GM23338 (cell line): ENCODE data around the gene ANKHD1. TPM values are rescaled to one million over a fixed set of nuclear protein-coding genes. Genes with fewer than 3 reads are reported as not detected.

Source experiments
- ATAC-seq: fragments of 200-7000 bp; cut with Tn5 transposase; 3 replicates; pipeline ENCODE4 v1.9.1; 2020
- DNase-seq: peaks from one replicate; pipeline ENCODE4 v3.0.0-alpha.2; 2015; ENCODE audit warnings: low spot score
- H2AFZ ChIP-seq: fragments of 200-600 bp; sonication (generic); 2 replicates; pipeline ENCODE4 v1.8.0; 2016; ENCODE audit warnings: antibody characterized with exemption, mild to moderate bottlenecking, moderate library complexity
- H3F3A ChIP-seq: fragments of 200-600 bp; sonication (generic); replicated peaks from 2 replicates; pipeline ENCODE4 v1.8.0; 2017; ENCODE audit warnings: antibody characterized with exemption, mixed run types, low read depth
- H3K27ac ChIP-seq: fragments of 200-600 bp; sonication (generic); 2 replicates; pipeline ENCODE4 v1.6.1; 2016; ENCODE audit warnings: low read depth
- H3K27me3 ChIP-seq: fragments of 200-600 bp; sonication (generic); 2 replicates; pipeline ENCODE4 v1.8.0; 2016; ENCODE audit warnings: mild to moderate bottlenecking, mixed run types, moderate library complexity; ENCODE audit not compliant: insufficient read depth
- H3K36me3 ChIP-seq: fragments of 200-600 bp; sonication (generic); 2 replicates; pipeline ENCODE4 v1.8.0; 2016; ENCODE audit warnings: mild to moderate bottlenecking; ENCODE audit not compliant: insufficient read depth
- H3K4me1 ChIP-seq: fragments of 200-600 bp; sonication (generic); 2 replicates; pipeline ENCODE4 v1.8.0; 2016; ENCODE audit warnings: mild to moderate bottlenecking, moderate library complexity; ENCODE audit not compliant: insufficient read depth
- H3K4me2 ChIP-seq: fragments of 200-600 bp; sonication (generic); 2 replicates; pipeline ENCODE4 v1.7.1; 2017; ENCODE audit warnings: mixed run types
- H3K4me3 ChIP-seq: fragments of 200-600 bp; sonication (generic); 2 replicates; pipeline ENCODE4 v1.6.1; 2016; ENCODE audit warnings: mixed run types
- H3K79me2 ChIP-seq: fragments of 200-600 bp; sonication (generic); replicated peaks from 2 replicates; pipeline ENCODE4 v1.8.0; 2017; ENCODE audit warnings: mild to moderate bottlenecking; ENCODE audit not compliant: insufficient read depth
- H3K9me2 ChIP-seq: fragments of 200-600 bp; sonication (generic); 2 replicates; pipeline ENCODE4 v1.8.0; 2017; ENCODE audit not compliant: insufficient read depth
- H4K20me1 ChIP-seq: fragments of 200-600 bp; sonication (generic); replicated peaks from 2 replicates; pipeline ENCODE4 v1.8.0; 2017; ENCODE audit warnings: mild to moderate bottlenecking; ENCODE audit not compliant: insufficient read depth
- H3K27ac Mint-ChIP-seq: 2 replicates; pipeline ENCODE4 v1.8.0; 2020; ENCODE audit warnings: inconsistent platforms, mild to moderate bottlenecking, moderate library complexity, mixed read lengths
- H3K27me3 Mint-ChIP-seq: 3 replicates; pipeline ENCODE4 v1.8.0; 2022; ENCODE audit warnings: low read depth, mild to moderate bottlenecking, moderate library complexity, mixed read lengths, inconsistent platforms; ENCODE audit not compliant: insufficient read depth, poor library complexity
- H3K36me3 Mint-ChIP-seq: 3 replicates; pipeline ENCODE4 v1.8.0; 2021; ENCODE audit warnings: low read depth, mild to moderate bottlenecking, inconsistent platforms, moderate library complexity, mixed read lengths
- H3K4me1 Mint-ChIP-seq: 3 replicates; pipeline ENCODE4 v1.8.0; 2020; ENCODE audit warnings: mild to moderate bottlenecking, inconsistent platforms, mixed read lengths
- H3K4me3 Mint-ChIP-seq: 3 replicates; pipeline ENCODE4 v1.8.0; 2021; ENCODE audit warnings: moderate library complexity, mild to moderate bottlenecking, inconsistent platforms, mixed read lengths
- H3K9me3 Mint-ChIP-seq: 3 replicates; pipeline ENCODE4 v1.8.0; 2020; ENCODE audit warnings: moderate library complexity, mild to moderate bottlenecking, inconsistent platforms, mixed read lengths
- CREB1 ChIP-seq: fragments of 250-450 bp; sonication (Bioruptor Pico); IDR thresholded peaks from 2 replicates; pipeline ENCODE4 v1.5.0; 2020; ENCODE audit warnings: low read depth, mild to moderate bottlenecking, moderate library complexity
- EZH2phosphoT487 ChIP-seq: fragments of 200-600 bp; sonication (generic); IDR thresholded peaks from one replicate; pipeline ENCODE4 v1.8.1; 2018; ENCODE audit warnings: antibody characterized with exemption; ENCODE audit not compliant: unreplicated experiment
- NANOG ChIP-seq: IDR thresholded peaks from 2 replicates; pipeline ENCODE4 v1.6.1; 2016; ENCODE audit warnings: antibody characterized with exemption, borderline replicate concordance
- STAT1 ChIP-seq: IDR thresholded peaks from one replicate; pipeline ENCODE4 v1.6.1; 2016; ENCODE audit warnings: antibody characterized with exemption; ENCODE audit not compliant: unreplicated experiment
- ZNF462 ChIP-seq: fragments of 250-450 bp; sonication (Bioruptor Pico); IDR thresholded peaks from 2 replicates; pipeline ENCODE4 v1.5.0; 2020; ENCODE audit warnings: mild to moderate bottlenecking, moderate library complexity
- polyA plus RNA-seq: library from polyadenylated mRNA; unstranded; fragments of >200 nt; fragmentation: Nextera tagmentation; extraction: Ambion mirVana; gene quantifications from 2 replicates; pipeline ENCODE4 v1.2.1, GENCODE V29; 2016
- total RNA-seq: library from RNA; depleted of rRNA; stranded (reverse); fragments of >200 nt; shearing (Covaris generic); gene quantifications from 2 replicates; pipeline ENCODE4 v1.2.3, GENCODE V29; 2014
- TF ChIP-seq, protein P1 (sequence below): IDR thresholded peaks from 2 replicates; pipeline ENCODE4 v1.6.1; 2016; ENCODE audit warnings: antibody characterized with exemption
- TF ChIP-seq, protein P2 (sequence below), 2 experiments: fragments of 200-600 bp in 1 of 2; sonication (generic) in 1 of 2; conservative IDR thresholded peaks; 2 replicates each; pipeline versions ENCODE4 v1.5.1 to v1.6.1; 2016 to 2017; ENCODE audit warnings: antibody characterized with exemption in 2 of 2, low read depth in 2 of 2, mild to moderate bottlenecking in 2 of 2, moderate library complexity in 1 of 2

Gene ANKHD1
- total and polyA plus RNA-seq, 2 experiments from 2014 or later = 73.0 to 119 TPM

DNA sequence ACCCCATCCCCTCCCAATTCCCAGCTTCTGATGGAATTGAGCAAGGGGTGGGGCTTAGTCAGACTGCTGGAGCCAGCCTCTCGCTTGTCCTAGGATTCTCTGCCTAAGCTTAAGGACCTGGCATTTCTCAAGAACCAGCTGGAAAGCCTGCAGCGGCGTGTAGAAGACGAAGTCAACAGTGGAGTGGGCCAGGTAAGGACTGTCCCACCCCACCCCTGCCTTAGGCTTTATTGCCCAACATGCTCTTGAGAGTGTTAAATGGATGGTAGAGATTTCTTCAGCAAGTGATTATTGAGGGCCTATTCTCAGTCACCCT lies 164.1 kb downstream of the ANKHD1 start:
- DNase-seq (no peak), ATAC-seq (no peak)
- no peaks in the 10 kb centered on the region for H3K27me3 ChIP-seq
- Mint-ChIP-seq H3K27me3 (peaks cover 17% of the 10 kb centered on the region), H3K9me3 (no peaks in the 10 kb centered on the region; the same call in 2 of the 3 replicates), H3K4me3 (peak overlapping the region; percentile 92), H3K27ac (no peak overlapping the region), H3K4me1 (peaks cover 5% of the 10 kb centered on the region; the same call in 2 of the 3 replicates), H3K36me3 (peaks cover 26% of the 10 kb centered on the region)
- H3K4me2 ChIP-seq = peak overlapping the region; percentile 98
- H4K20me1 ChIP-seq = peaks cover 8% of the 10 kb centered on the region; the same call in 1 of the 2 replicates
- peaks cover 5% of the 10 kb centered on the region; the same call in 1 of the 2 replicates for H3K4me1 ChIP-seq
- TF ChIP-seq, protein P1, sequence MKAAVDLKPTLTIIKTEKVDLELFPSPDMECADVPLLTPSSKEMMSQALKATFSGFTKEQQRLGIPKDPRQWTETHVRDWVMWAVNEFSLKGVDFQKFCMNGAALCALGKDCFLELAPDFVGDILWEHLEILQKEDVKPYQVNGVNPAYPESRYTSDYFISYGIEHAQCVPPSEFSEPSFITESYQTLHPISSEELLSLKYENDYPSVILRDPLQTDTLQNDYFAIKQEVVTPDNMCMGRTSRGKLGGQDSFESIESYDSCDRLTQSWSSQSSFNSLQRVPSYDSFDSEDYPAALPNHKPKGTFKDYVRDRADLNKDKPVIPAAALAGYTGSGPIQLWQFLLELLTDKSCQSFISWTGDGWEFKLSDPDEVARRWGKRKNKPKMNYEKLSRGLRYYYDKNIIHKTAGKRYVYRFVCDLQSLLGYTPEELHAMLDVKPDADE = no peak
- TF ChIP-seq CREB1 (CRISPR knock-in tag) (no peak), NANOG (no peak), ZNF462 (CRISPR knock-in tag) (no peak), EZH2phosphoT487 (no peak), STAT1 (no peak)
- TF ChIP-seq, protein P2, sequence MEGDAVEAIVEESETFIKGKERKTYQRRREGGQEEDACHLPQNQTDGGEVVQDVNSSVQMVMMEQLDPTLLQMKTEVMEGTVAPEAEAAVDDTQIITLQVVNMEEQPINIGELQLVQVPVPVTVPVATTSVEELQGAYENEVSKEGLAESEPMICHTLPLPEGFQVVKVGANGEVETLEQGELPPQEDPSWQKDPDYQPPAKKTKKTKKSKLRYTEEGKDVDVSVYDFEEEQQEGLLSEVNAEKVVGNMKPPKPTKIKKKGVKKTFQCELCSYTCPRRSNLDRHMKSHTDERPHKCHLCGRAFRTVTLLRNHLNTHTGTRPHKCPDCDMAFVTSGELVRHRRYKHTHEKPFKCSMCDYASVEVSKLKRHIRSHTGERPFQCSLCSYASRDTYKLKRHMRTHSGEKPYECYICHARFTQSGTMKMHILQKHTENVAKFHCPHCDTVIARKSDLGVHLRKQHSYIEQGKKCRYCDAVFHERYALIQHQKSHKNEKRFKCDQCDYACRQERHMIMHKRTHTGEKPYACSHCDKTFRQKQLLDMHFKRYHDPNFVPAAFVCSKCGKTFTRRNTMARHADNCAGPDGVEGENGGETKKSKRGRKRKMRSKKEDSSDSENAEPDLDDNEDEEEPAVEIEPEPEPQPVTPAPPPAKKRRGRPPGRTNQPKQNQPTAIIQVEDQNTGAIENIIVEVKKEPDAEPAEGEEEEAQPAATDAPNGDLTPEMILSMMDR (conservative IDR thresholded peaks at IDR 0.05; ENCODE audit: low read depth in 2 of 2) = no peak
- no peaks in the 10 kb centered on the region for H3K36me3 ChIP-seq
- H3K79me2 ChIP-seq = peaks cover 11% of the 10 kb centered on the region
- no peak overlapping the region for H3K27ac ChIP-seq
- H3K9me2 ChIP-seq = no peaks in the 10 kb centered on the region
- peak overlapping the region; percentile 86; the same call in 1 of the 2 replicates for H3K4me3 ChIP-seq
- no peaks in the 10 kb centered on the region for H3F3A ChIP-seq
- no peak overlapping the region for H2AFZ ChIP-seq
